ENCODE measurements around the gene FSD2.

DNA sequence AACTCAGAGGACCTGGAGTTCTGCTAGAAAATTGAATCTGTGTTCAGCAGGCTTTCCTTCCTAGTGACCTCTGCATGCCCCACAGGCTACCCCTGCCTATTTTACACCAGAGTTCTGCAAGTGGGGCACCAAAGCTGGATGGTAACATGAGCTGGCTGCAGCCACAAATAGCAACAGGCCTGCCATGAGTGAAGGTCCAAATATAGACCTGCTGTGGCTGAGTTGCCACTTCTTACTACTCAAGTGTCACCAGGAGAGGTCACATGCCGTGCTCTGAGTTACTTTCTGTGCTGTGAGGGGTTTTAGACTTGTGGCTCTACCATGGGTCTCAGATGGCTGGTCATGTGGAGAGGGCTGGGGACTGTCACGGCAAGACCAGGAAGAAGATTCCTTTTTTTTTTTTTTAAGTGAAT, at the start of gene FSD2:
- TF ChIP-seq POLR2A (IDR thresholded peaks at IDR 0.05; ENCODE audit: low read length): no peak
- no peak for TF ChIP-seq GATA1 (IDR thresholded peaks at IDR 0.05; ENCODE audit: low read depth, low read length)
